HepG2 (cell line): ENCODE measurements around the gene GARIN5A. TPM values are rescaled to one million over a fixed set of nuclear protein-coding genes. Genes with fewer than 3 reads are reported as not detected.

Experiments used
- ATAC-seq: fragments of 200-7000 bp; cut with Tn5 transposase; 3 replicates; pipeline ENCODE4 v1.9.1; 2020; ENCODE audit warnings: mild to moderate bottlenecking, moderate library complexity
- BruUV-seq: library from RNA; stranded (reverse); fragments of 400-500 nt; replicated peaks from 2 replicates; lab custom pipeline; 2021; lab: Mats Ljungman, UMichigan
- CTCF ChIA-PET: fragments of 300-600 bp; formaldehyde crosslinking; extraction: SDS; loops from one replicate; lab custom pipeline; 2021; ENCODE audit warnings: low total read pairs, inconsistent platforms, low intra/inter-chr PET ratio; lab: Yijun Ruan, JAX
- POLR2A ChIA-PET: fragments of 350-600 bp; sonication (Branson Sonifier 250); formaldehyde crosslinking; loops from one replicate; lab custom pipeline; 2020; ENCODE audit warnings: antibody characterized with exemption, inconsistent platforms; lab: Yijun Ruan, JAX
- DNase-seq: peaks from one replicate; pipeline ENCODE4 v3.0.0-alpha.2; 2015; ENCODE audit warnings: low spot score
- FAIRE-seq: peaks from 3 replicates; lab custom pipeline; 2011; peaks lifted over from hg19 to GRCh38; lab: Jason Lieb, UNC
- H2AFZ ChIP-seq: one replicate; pipeline ENCODE4 v1.6.1; 2011; ENCODE audit warnings: low read length, inconsistent platforms
- H3K27ac ChIP-seq: fragments of 300-600 bp; 3 replicates; pipeline ENCODE4 v1.8.0; 2011; ENCODE audit warnings: mixed run types, mild to moderate bottlenecking, mixed read lengths, low read length, inconsistent platforms; ENCODE audit not compliant: insufficient read depth; ENCODE audit errors: extremely low read length
- H3K27me3 ChIP-seq, 2 experiments: fragments of 200-600 bp in 1 of 2; 2 replicates in 1 of 2; 3 replicates in 1 of 2; pipeline versions ENCODE4 v1.6.0 to v1.8.0; 2011; ENCODE audit warnings: low read length in 2 of 2, mild to moderate bottlenecking in 2 of 2, moderate library complexity in 2 of 2, inconsistent platforms in 1 of 2; ENCODE audit not compliant: insufficient read depth in 2 of 2, control insufficient read depth in 1 of 2
- H3K36me3 ChIP-seq, 2 experiments: fragments of 200-600 bp in 1 of 2; replicated peaks in 1 of 2; 2 replicates in 1 of 2; 3 replicates in 1 of 2; pipeline versions ENCODE4 v1.5.1 to v1.8.0; 2011; ENCODE audit warnings: low read length in 2 of 2, inconsistent platforms in 1 of 2; ENCODE audit not compliant: insufficient read depth in 2 of 2, control insufficient read depth in 1 of 2
- H3K4me1 ChIP-seq: 2 replicates; pipeline ENCODE4 v1.5.1; 2012; ENCODE audit warnings: low read length, inconsistent platforms; ENCODE audit not compliant: insufficient read depth
- H3K4me2 ChIP-seq: 2 replicates; pipeline ENCODE4 v1.6.0; 2011; ENCODE audit warnings: low read depth, low read length, inconsistent platforms
- H3K4me3 ChIP-seq, 3 experiments: fragments of 200-600 bp in 1 of 3; sonication (generic), shearing (Covaris generic) in 1 of 3; replicated peaks in 1 of 3; 2 replicates each; pipeline ENCODE4 v1.5.1; 2011 to 2016; ENCODE audit warnings: low read length in 3 of 3, inconsistent platforms in 2 of 3, low read depth in 2 of 3, mild to moderate bottlenecking in 2 of 3, control low read depth in 1 of 3, mixed read lengths in 1 of 3; ENCODE audit not compliant: insufficient read depth in 1 of 3
- H3K79me2 ChIP-seq: one replicate; pipeline ENCODE4 v1.6.1; 2011; ENCODE audit warnings: low read length, inconsistent platforms; ENCODE audit not compliant: insufficient read depth
- H3K9ac ChIP-seq: 2 replicates; pipeline ENCODE4 v1.6.0; 2011; ENCODE audit warnings: mild to moderate bottlenecking, low read depth, low read length, inconsistent platforms; ENCODE audit not compliant: insufficient read depth
- H3K9me3 ChIP-seq: 2 replicates; pipeline ENCODE4 v1.5.1; 2012; ENCODE audit warnings: mild to moderate bottlenecking, low read length
- H4K20me1 ChIP-seq: 2 replicates; pipeline ENCODE4 v1.6.0; 2011; ENCODE audit warnings: inconsistent platforms, mild to moderate bottlenecking, low read length, moderate library complexity; ENCODE audit not compliant: insufficient read depth
- RXRB ChIP-seq: IDR thresholded peaks from 2 replicates; pipeline ENCODE4 v1.6.1; 2016; ENCODE audit warnings: borderline replicate concordance, missing genetic modification reagents, missing compliant biosample characterization
- SSRP1 ChIP-seq: IDR thresholded peaks from 2 replicates; pipeline ENCODE4 v1.6.1; 2016; ENCODE audit warnings: control low read depth
- TBX2 ChIP-seq: sonication (generic); formaldehyde crosslinking; IDR thresholded peaks from 2 replicates; pipeline ENCODE4 v1.5.0; 2020; ENCODE audit warnings: missing genetic modification reagents, mild to moderate bottlenecking, borderline replicate concordance
- ZNF292 ChIP-seq: sonication (generic); formaldehyde crosslinking; IDR thresholded peaks from 2 replicates; pipeline ENCODE4 v1.8.1; 2022; ENCODE audit warnings: mild to moderate bottlenecking, low read depth, missing genetic modification reagents, borderline replicate concordance
- ZNF329 ChIP-seq: sonication (generic); formaldehyde crosslinking; IDR thresholded peaks from 2 replicates; pipeline ENCODE4 v1.9.0; 2021; ENCODE audit warnings: low read depth, mild to moderate bottlenecking, missing genetic modification reagents
- ZNF331 ChIP-seq: sonication (generic); formaldehyde crosslinking; IDR thresholded peaks from 2 replicates; pipeline ENCODE4 v1.4.0; 2020; ENCODE audit warnings: missing genetic modification reagents
- ZNF883 ChIP-seq: sonication (generic); formaldehyde crosslinking; IDR thresholded peaks from 2 replicates; pipeline ENCODE4 v1.5.1; 2020; ENCODE audit warnings: mild to moderate bottlenecking, missing genetic modification reagents; ENCODE audit errors: not compliant biosample characterization
- ZSCAN21 ChIP-seq: sonication (generic); formaldehyde crosslinking; IDR thresholded peaks from 2 replicates; pipeline ENCODE4 v1.8.0; 2022; ENCODE audit warnings: mild to moderate bottlenecking, missing genetic modification reagents, moderate library complexity, borderline replicate concordance
- WGBS: methylation state at CpG from one replicate; pipeline ENCODE4 v1.1.6; 2017; ENCODE audit warnings: low lambda C conversion rate; 5-methylcytosine and 5-hydroxymethylcytosine counted together
- in situ Hi-C: cut with HindIII; loops from 2 replicates; pipeline ENCODE4 v1.10.0; 2017; ENCODE audit warnings: low pct_unique_long_range_greater_than_20kb; ENCODE audit not compliant: extremely low pct_ligation_motif_present
- intact Hi-C: fragments of 100-400 bp; cut with micrococcal nuclease; formaldehyde crosslinking; loops from one replicate; pipeline ENCODE4 v1.10.0; 2022; ENCODE audit not compliant: unreplicated experiment
- polyA plus RNA-seq, 8 experiments: library from polyadenylated mRNA; depleted of rRNA in 3 of 8; stranded (reverse) in 7 of 8; unstranded in 1 of 8; fragments of >200 nt; fragmentation: Illumina TruSeq in 4 of 8; extraction: Trizol in 4 of 8; gene quantifications; 2 replicates each; pipeline versions ENCODE4 v1.2.1 to v1.2.3, GENCODE V29; 2011 to 2016; ENCODE audit warnings: low read depth in 4 of 8, missing spikeins in 1 of 8, mixed read lengths in 1 of 8; ENCODE audit not compliant: insufficient read depth in 1 of 8
- total RNA-seq, 5 experiments: library from RNA; depleted of rRNA; stranded (reverse); fragments of >200 nt; fragmentation: Illumina TruSeq; extraction: Trizol; gene quantifications; 2 replicates each; pipeline ENCODE4 v1.2.3, GENCODE V29; 2016; ENCODE audit warnings: low read depth in 1 of 5
- TF ChIP-seq, protein P1 (sequence below): sonication (generic); formaldehyde crosslinking; IDR thresholded peaks from 2 replicates; pipeline ENCODE4 v1.4.0; 2020; ENCODE audit warnings: missing genetic modification reagents
- TF ChIP-seq, protein P2 (sequence below): sonication (generic); formaldehyde crosslinking; IDR thresholded peaks from 2 replicates; pipeline ENCODE4 v1.9.0; 2022; ENCODE audit warnings: missing genetic modification reagents, mild to moderate bottlenecking, borderline replicate concordance

The GARIN5A gene
- total and polyA plus RNA-seq, 2 of the 13 experiments (the other 11 are each of a cell fraction or from before 2014, with no cell fraction given) = not detected

DNA sequence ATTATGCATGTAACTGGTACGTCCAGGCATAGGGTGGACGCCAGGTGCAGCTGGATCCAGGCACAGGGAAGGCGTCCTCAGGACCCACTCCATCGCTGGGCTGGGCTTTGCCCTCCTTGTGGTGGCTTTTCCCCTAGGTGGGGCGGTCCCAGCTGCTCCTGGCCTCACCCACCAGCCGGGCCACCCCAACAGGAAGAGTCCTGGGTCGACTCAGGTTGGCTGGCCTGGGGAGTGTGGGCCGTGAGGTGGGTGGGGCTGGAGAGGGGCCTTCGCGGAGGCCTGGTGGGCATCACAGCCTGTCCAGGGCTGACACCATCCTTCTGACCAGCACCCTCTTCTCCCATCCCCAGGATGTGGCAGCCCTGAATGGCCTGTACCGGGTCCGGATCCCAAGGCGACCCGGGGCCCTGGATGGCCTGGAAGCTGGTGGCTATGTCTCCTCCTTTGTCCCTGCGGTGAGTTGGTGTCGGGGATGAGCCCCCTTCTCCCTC lies 3.2 kb upstream of the GARIN5A start:
- Histone ChIP-seq H4K20me1 (no peaks in the 10 kb centered on the region), H3K36me3 (no peaks in the 10 kb centered on the region), H3K27ac (no peak overlapping the region), H3K4me3 (no peak overlapping the region), H3K27me3 (peaks cover 4 to 13% of the 10 kb centered on the region in 2 experiments; a peak in 3 of 5 replicates), H3K9me3 (no peaks in the 10 kb centered on the region), H3K79me2 (no peaks in the 10 kb centered on the region), H3K9ac (no peak overlapping the region), H3K4me2 (no peak overlapping the region), H3K4me1 (no peaks in the 10 kb centered on the region), H2AFZ (no peak overlapping the region)
- no TSS peak for BruUV-seq
- TF ChIP-seq ZNF292 = no peak
- TF ChIP-seq ZNF329 (CRISPR knock-in tag) = 0 out of 2 replicates have a peak, but pooled peaks have one; percentile 67
- ATAC-seq = no peak; the same call in 2 of the 3 replicates
- FAIRE-seq = no peak
- intact Hi-C loops = loop anchor here (1.0 kb wide), 2 partner anchors 112 to 123 kb away; no protein-coding TSS in a partner anchor
- in situ Hi-C loops = no loop called here
- 22% methylated on average over 5 of the region's 16 CpGs for WGBS
- POLR2A ChIA-PET = interaction anchor here (1.4 kb wide), 1 partner anchor 111 kb away, joined by 3 read pairs; no protein-coding TSS in a partner anchor
- no peak for DNase-seq
- CTCF ChIA-PET = interaction anchor here (1.2 to 2.4 kb wide), 4 partner anchors 16 to 123 kb away, joined by 5 to 71 read pairs (median 15); partner anchors contain the start of gene NAPSA

DNA sequence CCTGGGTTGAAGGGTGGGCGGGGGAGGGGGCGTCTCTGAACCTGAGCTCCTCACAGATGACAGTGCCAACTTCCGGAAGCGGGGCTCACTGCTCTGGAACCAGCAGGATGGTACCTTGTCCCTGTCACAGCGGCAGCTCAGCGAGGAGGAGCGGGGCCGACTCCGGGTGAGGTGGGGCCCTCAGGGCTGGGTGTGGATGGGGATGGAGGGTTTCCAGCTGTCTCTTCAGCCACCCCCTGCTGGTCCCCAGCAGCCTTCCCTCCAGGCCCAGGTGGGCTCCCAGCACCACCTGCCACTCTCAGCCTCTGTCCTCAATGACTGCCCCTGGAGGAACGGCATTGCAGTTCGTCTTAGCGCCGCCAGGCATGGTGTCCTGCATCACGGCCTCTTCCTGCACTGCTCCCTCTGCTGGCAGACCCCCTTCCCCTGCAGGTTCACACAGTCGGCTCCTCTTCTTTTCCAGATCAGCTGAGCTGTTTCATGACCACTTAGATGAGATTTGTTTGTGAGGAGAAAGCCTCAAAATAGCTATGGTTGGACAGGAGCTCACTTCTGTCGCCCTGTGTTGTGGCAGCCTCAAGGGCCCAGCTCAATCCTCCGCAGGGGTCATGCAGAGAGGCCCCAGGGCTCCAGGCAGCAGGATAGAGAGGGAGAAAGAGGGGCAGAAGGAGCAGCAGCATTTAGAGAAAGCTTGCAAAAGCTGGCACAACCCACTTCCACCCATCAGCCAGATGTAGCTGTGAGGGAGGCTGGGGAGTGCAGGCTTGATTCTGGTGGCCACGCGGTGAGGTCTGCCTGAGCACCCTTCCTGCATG lies 2.5 kb upstream of the GARIN5A start:
- H3K36me3 ChIP-seq = no peaks in the 10 kb centered on the region
- H4K20me1 ChIP-seq = no peaks in the 10 kb centered on the region
- H3K9ac ChIP-seq = no peak overlapping the region
- 17% methylated on average over 6 of the region's 19 CpGs for WGBS
- no peak overlapping the region for H3K27ac ChIP-seq
- ChIA-PET POLR2A (interaction anchor here (1.4 kb wide), 1 partner anchor 110 kb away, joined by 3 read pairs; no protein-coding TSS in a partner anchor), CTCF (interaction anchor here (1.2 to 2.4 kb wide), 4 partner anchors 15 to 122 kb away, joined by 5 to 71 read pairs (median 15); partner anchors contain the start of gene NAPSA)
- no peak overlapping the region for H3K4me3 ChIP-seq
- H3K79me2 ChIP-seq = no peaks in the 10 kb centered on the region
- no peak overlapping the region for H2AFZ ChIP-seq
- in situ Hi-C loops (no loop called here), intact Hi-C loops (loop anchor here (1.0 kb wide), 2 partner anchors 111 to 122 kb away; no protein-coding TSS in a partner anchor)
- no peaks in the 10 kb centered on the region for H3K4me1 ChIP-seq
- no TSS peak for BruUV-seq
- no peaks in the 10 kb centered on the region for H3K9me3 ChIP-seq
- DNase-seq (peak; percentile 81), FAIRE-seq (peak; percentile 83), ATAC-seq (peak; percentile 93)
- H3K4me2 ChIP-seq = no peak overlapping the region
- peaks cover 4 to 8% of the 10 kb centered on the region in 2 experiments; a peak in 3 of 5 replicates for H3K27me3 ChIP-seq
- 0 out of 2 replicates have a peak, but pooled peaks have one; percentile 16 for TF ChIP-seq ZNF331 (CRISPR knock-in tag)
- TF ChIP-seq, protein P1, sequence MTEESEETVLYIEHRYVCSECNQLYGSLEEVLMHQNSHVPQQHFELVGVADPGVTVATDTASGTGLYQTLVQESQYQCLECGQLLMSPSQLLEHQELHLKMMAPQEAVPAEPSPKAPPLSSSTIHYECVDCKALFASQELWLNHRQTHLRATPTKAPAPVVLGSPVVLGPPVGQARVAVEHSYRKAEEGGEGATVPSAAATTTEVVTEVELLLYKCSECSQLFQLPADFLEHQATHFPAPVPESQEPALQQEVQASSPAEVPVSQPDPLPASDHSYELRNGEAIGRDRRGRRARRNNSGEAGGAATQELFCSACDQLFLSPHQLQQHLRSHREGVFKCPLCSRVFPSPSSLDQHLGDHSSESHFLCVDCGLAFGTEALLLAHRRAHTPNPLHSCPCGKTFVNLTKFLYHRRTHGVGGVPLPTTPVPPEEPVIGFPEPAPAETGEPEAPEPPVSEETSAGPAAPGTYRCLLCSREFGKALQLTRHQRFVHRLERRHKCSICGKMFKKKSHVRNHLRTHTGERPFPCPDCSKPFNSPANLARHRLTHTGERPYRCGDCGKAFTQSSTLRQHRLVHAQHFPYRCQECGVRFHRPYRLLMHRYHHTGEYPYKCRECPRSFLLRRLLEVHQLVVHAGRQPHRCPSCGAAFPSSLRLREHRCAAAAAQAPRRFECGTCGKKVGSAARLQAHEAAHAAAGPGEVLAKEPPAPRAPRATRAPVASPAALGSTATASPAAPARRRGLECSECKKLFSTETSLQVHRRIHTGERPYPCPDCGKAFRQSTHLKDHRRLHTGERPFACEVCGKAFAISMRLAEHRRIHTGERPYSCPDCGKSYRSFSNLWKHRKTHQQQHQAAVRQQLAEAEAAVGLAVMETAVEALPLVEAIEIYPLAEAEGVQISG (CRISPR knock-in tag) = 0 out of 2 replicates have a peak, but pooled peaks have one; percentile 26
- TF ChIP-seq SSRP1 (CRISPR knock-in tag) = peak; percentile 62; the same call in 1 of the 2 replicates
- peak; percentile 31; the same call in 1 of the 2 replicates for TF ChIP-seq RXRB (CRISPR knock-in tag)
- TF ChIP-seq ZSCAN21 = no peak
- no peak for TF ChIP-seq TBX2 (CRISPR knock-in tag)
- TF ChIP-seq ZNF883 (CRISPR knock-in tag) = no peak
- TF ChIP-seq, protein P2, sequence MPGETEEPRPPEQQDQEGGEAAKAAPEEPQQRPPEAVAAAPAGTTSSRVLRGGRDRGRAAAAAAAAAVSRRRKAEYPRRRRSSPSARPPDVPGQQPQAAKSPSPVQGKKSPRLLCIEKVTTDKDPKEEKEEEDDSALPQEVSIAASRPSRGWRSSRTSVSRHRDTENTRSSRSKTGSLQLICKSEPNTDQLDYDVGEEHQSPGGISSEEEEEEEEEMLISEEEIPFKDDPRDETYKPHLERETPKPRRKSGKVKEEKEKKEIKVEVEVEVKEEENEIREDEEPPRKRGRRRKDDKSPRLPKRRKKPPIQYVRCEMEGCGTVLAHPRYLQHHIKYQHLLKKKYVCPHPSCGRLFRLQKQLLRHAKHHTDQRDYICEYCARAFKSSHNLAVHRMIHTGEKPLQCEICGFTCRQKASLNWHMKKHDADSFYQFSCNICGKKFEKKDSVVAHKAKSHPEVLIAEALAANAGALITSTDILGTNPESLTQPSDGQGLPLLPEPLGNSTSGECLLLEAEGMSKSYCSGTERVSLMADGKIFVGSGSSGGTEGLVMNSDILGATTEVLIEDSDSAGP (CRISPR knock-in tag) = 0 out of 2 replicates have a peak, but pooled peaks have one; percentile 25
